H1 (cell line): ENCODE results near the gene HAT1. TPM values are rescaled to one million over a fixed set of nuclear protein-coding genes. Genes with fewer than 3 reads are reported as not detected.

Source experiments
- POU5F1 ChIP-seq: IDR thresholded peaks from 2 replicates; pipeline ENCODE4 v1.6.1; 2011; ENCODE audit warnings: low read depth, mild to moderate bottlenecking, low read length, moderate library complexity
- RAD21 ChIP-seq, 2 experiments: IDR thresholded peaks in 1 of 2; conservative IDR thresholded peaks in 1 of 2; 2 replicates each; pipeline ENCODE4 v1.6.1; 2011; ENCODE audit warnings: low read depth in 2 of 2, low read length in 2 of 2, improper control_type of control experiment in 1 of 2, inconsistent platforms in 1 of 2, mild to moderate bottlenecking in 1 of 2, moderate library complexity in 1 of 2
- polyA plus RNA-seq, 7 experiments: library from polyadenylated mRNA; depleted of rRNA in 3 of 7; stranded (reverse) in 5 of 7; unstranded in 2 of 7; fragments of >200 nt in 5 of 7; fragments of 200-250 nt in 2 of 7; gene quantifications; 1 replicate in 5 of 7; 2 replicates in 1 of 7; 4 replicates in 1 of 7; pipeline versions ENCODE4 v1.2.1 to v1.2.3, GENCODE V29; 2011 to 2013; ENCODE audit warnings: missing spikeins in 2 of 7, mixed read lengths in 2 of 7
- total RNA-seq: library from RNA; stranded (reverse); fragmentation: NEBNext Ultra II Directional; extraction: Animal tissue kit (Norgen Biotek cat#: 25700); gene quantifications from 2 replicates; pipeline ENCODE4 v1.2.1, GENCODE V29; 2021

Gene HAT1
- total and polyA plus RNA-seq, 2 of the 8 experiments (the other 6 are each of a cell fraction or from before 2014, with no cell fraction given): 44.6 to 74.2 TPM

DNA sequence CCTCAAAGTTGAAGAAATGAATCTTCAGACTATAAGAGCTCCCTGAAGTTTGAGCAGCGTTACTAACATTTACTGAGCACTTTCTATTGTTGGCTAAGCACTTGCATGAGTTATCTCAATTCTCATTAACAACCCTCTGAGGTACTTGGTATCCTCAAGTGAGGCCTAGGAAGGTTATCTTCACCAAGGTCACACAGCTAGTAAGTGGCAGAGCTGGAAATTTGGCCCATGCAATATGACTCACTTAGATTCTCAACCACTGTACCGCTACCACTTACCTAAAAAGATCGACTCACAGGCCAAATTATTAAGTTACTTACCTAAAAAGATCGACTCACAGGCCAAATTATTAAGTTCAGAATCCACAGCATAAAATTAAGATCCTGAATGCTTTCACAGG lies 68.8 kb downstream of the HAT1 start (continued):
- no peak for TF ChIP-seq RAD21 (IDR thresholded peaks at IDR 0.05 in 1 of 2, conservative IDR thresholded peaks at IDR 0.05 in 1 of 2; ENCODE audit: low read depth in 2 of 2, low read length in 2 of 2)
- no peak for TF ChIP-seq POU5F1
